CD4-positive, alpha-beta T cell treated with Interferon gamma for 1 hour (primary cell): ENCODE results near the gene SLC35F4.

Experiments used
- DNase-seq: peaks from one replicate; pipeline ENCODE4 v3.0.0-alpha.2; 2020

SLC35F4 gene

DNA sequence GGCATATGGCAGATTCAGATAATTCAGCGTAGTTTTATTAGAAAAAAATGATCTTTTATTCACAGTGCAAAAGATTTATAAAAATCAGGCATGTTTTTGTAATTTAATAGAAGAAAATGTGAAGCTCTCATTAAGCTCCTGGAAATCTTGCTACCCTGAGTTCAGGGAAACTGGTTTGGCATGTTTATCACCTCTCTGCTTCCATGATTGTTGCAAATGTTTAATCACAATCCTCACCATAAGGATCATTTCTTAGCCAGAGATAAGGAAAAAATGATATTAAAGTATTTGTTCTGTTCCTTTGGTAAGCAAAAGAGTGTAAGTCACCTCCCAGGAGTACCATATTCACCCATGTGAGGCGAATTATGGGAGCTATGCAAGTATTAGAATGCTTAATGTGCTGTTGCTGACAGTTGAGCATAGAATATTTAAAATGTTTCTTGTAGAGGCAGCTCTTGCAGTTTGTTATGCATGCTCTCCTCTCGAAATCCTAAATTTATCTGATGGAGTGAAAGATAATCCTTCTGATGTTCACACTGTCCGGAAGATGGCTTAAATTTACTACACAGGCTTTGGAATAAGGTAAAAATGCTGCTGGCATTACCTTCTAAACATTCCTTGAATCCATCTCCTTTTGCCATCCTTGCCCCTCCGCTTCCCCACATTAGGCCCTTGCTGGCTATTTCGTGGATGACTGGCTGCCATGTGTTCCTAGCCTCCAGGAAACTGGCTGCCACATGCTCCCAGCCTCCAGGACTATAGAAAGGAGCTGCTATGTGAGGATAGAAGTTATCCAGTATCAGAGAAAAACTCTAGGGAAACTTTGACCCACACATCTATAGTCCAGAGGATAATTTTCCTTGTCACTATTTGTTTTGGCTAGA is 256.5 kb downstream of the SLC35F4 start:
- no peak for DNase-seq

DNA sequence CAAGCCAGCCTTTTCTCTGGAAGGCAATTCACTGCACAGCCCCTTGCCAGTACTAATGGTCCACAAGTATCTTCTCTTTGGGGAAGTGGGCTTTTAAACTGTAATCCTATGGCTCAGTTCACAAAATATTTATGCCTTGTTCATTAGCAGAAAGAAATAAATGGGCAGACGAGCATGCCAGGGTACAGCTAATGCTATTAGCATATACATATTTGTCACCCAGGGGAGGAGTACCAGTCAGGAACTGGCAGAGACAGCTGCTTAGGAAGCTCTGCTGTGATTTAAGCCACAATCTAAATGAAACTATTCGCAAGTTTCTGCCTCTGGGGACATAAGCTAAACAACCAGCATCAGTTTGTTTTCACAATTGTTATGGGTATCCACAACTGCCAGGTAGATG is 258.8 kb downstream of the SLC35F4 start:
- no peak for DNase-seq

DNA sequence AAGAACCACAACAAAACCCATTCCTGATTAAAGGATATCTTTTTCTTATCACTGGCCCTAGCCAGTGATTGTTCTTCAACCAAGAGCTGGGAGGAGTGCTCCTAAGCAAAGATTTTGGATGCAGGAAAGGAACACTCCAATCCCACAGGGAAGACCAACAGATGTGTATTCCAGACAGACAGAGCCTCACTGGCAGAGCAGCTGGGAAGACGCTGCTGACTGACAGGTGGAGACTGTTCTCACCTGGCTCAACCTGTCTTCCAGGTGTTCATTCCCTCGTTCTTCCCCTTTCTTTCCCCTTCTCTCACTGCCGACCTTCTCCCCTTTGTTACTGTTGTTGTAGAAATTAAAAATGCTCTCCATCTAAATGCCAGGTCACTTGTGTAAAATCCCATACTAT is 282.5 kb downstream of the SLC35F4 start:
- DNase-seq: no peak

GRCh38 chr14:57582746-57583145 is 283.1 kb downstream of the SLC35F4 start:
- no peak for DNase-seq

- no peak for DNase-seq
Observed at GRCh38 chr14:57578801-57579200, 287.1 kb downstream of the SLC35F4 start.

DNA sequence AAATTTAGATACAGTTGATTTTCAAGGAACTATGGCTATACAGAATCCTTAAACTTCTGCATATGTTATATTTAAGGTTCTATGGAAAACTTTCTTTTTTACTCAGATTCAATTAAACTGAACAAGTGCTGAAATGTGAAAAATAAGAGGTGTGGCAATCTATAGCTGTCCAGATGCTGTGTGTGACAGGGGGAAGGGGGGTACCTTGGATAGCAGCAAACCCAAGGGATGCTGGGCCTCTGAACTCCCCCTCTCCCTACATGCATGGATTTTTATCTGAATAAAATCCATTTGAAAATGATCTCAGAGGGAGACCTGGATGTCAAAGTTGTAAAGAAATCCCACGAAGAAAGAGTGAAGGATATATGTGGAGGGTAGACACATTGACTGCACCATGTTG is 289.4 kb downstream of the SLC35F4 start:
- no peak for DNase-seq

GRCh38 chr14:57575482-57575881 is 290.4 kb downstream of the SLC35F4 start:
- DNase-seq: no peak

DNA sequence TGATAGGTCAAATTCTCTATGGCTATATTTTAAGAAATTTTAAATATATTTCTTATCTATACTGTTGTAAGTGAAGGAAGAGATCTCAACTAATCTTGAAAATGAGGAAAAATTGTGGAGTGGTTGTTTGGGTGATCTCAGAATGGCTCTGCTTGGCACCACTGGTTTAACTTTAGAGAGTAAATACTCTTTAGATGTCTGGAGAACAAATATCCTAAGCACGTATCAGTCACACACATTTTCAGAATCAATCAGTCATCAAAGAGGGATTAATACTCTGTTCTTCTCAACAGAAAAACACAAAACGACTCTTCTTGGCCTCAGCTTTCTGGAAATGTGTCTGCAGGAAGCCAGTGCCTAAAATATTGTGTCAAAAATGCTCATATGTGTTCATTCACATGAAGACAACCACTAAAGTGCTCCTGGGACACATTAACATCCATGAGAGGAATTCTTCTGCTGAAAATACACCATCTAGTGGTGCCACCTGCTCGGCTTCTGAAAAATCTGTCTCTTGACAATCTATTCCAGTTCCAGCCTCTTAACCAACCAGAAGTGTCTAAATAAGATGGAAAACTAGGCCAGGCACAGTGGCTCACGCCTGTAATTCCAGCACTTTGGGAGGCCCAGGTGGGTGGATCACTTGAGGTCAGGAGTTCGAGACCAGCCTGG is 291.1 kb downstream of the SLC35F4 start:
- no peak for DNase-seq

DNA sequence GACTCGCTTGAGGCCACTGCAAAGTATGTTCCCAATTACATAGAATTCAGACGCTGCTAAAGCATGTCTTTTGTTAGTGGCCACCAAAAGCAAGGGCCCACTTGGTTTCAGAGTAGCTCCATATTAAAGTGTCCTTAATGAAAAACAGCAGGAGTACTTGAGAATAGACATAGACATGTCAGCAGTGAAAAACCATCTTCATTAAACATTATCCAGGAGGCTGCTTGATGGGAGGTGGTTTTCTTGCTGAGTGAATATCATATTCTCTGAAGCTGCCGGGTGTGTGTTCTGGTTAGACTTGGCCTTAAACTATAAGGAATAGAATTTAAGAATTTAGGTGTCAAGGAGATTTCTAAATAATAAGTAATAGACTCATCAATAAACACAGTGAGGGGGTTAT is 292.7 kb downstream of the SLC35F4 start:
- DNase-seq: no peak

GRCh38 chr14:57568554-57568953 is 297.3 kb downstream of the SLC35F4 start:
- no peak for DNase-seq

GRCh38 chr14:57567220-57567619 is 298.7 kb downstream of the SLC35F4 start:
- DNase-seq: no peak

GRCh38 chr14:57560681-57561080 is 305.2 kb downstream of the SLC35F4 start:
- no peak for DNase-seq

GRCh38 chr14:57559576-57559975 is 306.3 kb downstream of the SLC35F4 start:
- DNase-seq: no peak

DNA sequence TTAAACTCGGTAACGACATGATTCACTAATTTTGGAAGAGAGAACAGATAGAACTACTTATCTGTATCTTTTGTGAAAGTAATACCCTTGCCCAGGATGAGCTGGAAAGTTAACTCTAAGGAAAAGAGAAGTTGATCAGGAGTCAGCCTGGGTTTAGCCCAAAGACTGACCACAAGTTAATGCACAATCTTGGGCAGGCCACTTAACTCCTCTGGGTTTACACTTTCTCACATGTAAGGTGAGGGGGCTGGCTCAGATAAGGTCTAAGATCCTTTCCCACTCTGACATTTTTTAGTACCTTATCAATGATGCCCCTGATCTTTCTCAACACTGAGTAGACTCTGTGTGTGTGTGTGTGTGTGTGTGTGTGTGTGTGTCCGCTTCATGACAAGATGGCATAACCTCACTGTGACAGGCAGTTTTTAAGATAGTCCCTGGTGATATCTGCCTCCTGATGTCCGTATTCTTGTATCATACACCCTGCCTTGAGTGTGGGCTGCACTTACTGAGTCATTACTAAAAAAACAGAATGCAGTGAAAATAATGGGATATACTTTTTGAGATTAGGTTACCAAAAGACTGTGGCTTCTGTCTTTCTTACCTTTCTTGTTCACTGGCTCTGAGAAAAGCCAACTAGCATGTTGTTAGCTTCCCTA is 316.0 kb downstream of the SLC35F4 start:
- DNase-seq: no peak

- DNase-seq: no peak
Observed at GRCh38 chr14:57549016-57549564, 316.8 kb downstream of the SLC35F4 start.

GRCh38 chr14:57547131-57547530 is 318.8 kb downstream of the SLC35F4 start:
- DNase-seq: no peak

GRCh38 chr14:57533214-57533613 is 332.7 kb downstream of the SLC35F4 start:
- DNase-seq: no peak

DNA sequence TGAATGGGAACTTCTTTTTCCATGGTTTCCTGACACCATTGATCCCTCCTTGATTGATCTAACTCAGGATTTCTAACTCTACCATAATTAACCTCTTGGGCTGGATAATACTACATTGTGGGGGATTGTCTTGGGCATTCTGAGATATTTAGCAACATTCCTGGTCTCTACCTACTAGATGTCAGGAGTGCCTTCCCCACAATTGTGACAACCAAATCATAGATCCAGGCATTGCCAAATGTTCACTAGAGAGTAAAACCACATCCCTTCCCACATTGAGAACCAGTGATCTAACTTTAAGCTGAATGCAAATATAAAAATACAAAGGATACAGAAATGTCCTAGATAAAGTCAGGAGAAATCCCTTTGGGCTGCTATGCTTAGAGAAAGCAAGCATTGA is 335.3 kb downstream of the SLC35F4 start:
- no peak for DNase-seq

DNA sequence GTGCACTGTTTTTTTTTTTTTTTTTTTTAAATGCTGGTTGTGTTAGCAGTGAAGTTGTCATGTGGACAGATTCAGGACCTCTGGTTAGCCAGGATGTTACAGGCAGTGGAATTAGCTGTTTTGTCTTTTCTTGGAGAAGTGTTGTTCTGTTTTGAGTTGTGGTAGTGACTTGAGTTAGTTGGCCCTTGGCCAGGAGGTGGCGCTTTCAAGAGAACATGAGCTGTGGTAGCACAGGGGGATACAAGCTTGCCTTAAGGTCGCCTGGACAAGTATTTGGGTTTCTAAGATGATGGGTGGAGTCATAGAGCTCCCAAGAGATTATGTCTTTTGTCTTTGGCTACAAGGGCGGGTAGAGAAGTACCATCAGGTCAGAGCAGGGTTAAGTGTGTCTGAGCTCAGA is 338.9 kb downstream of the SLC35F4 start:
- DNase-seq: no peak

DNA sequence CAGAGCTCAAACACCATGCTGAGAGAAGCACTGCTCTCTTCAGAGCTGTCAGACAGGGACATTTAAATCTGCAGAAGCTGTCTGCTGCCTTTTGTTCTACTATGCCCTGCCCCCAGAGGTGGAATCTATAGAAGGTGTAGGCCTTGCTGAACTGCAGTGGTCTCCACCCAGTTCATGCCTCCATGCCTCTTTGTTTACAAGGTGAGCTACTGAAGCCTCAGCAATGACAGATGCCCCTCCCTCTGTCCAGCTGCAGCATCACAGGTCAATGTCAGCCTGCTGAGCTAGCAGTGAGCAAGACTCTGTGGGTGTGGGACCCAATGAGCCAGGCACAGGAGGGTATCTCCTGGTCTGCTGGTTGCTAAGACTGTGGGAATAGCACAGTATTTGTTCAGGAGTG is 346.8 kb downstream of the SLC35F4 start:
- no peak for DNase-seq
